OCI-LY7 (cell line): Measurements from ENCODE around the gene TREML4. TPM values are rescaled to one million over a fixed set of nuclear protein-coding genes. Genes with fewer than 3 reads are reported as not detected.
A peak's percentile ranks its signal among the peaks of the same experiment; 100 is the strongest.

ENCODE experiments used
- BruUV-seq: library from RNA; stranded (reverse); fragments of 400-500 nt; replicated peaks from 2 replicates; lab custom pipeline; 2021; lab: Mats Ljungman, UMichigan
- CTCF ChIA-PET: fragments of 300-600 bp; sonication (Branson Sonifier 250); formaldehyde crosslinking; loops from one replicate; lab custom pipeline; 2022; ENCODE audit warnings: antibody characterized with exemption; ENCODE audit not compliant: unreplicated experiment; lab: Charles Lee
- POLR2A ChIA-PET: fragments of 300-600 bp; sonication (Branson Sonifier 250); formaldehyde crosslinking; loops from one replicate; lab custom pipeline; 2022; ENCODE audit warnings: antibody characterized with exemption; lab: Charles Lee
- DNase-seq: peaks from one replicate; pipeline ENCODE4 v3.0.0-alpha.2; 2015; ENCODE audit warnings: low spot score
- H2AFZ ChIP-seq: fragments of 200-600 bp; sonication (generic), shearing (Covaris generic); 2 replicates; pipeline ENCODE4 v1.6.1; 2014; ENCODE audit warnings: mild to moderate bottlenecking, antibody characterized with exemption, low read length, moderate library complexity
- H3K27ac ChIP-seq: fragments of 200-600 bp; sonication (generic); 2 replicates; pipeline ENCODE4 v1.5.1; 2014; ENCODE audit warnings: mixed run types, low read depth, mild to moderate bottlenecking, moderate library complexity, low read length, inconsistent platforms; ENCODE audit not compliant: poor library complexity, severe bottlenecking
- H3K36me3 ChIP-seq: fragments of 200-600 bp; sonication (generic); 2 replicates; pipeline ENCODE4 v1.6.1; 2014; ENCODE audit warnings: mild to moderate bottlenecking, antibody characterized with exemption, low read length, moderate library complexity, mixed read lengths; ENCODE audit not compliant: insufficient read depth
- H3K4me1 ChIP-seq: fragments of 200-600 bp; sonication (generic); 2 replicates; pipeline ENCODE4 v1.5.1; 2014; ENCODE audit warnings: mild to moderate bottlenecking, low read length; ENCODE audit not compliant: insufficient read depth, poor library complexity, severe bottlenecking
- H3K4me2 ChIP-seq: fragments of 200-600 bp; sonication (generic); 2 replicates; pipeline ENCODE4 v1.6.1; 2014; ENCODE audit warnings: mild to moderate bottlenecking, low read length
- H3K4me3 ChIP-seq: fragments of 200-600 bp; sonication (generic); 2 replicates; pipeline ENCODE4 v1.5.1; 2014; ENCODE audit warnings: mild to moderate bottlenecking, low read depth, low read length; ENCODE audit not compliant: poor library complexity, severe bottlenecking
- H3K79me2 ChIP-seq: fragments of 200-600 bp; sonication (generic); 2 replicates; pipeline ENCODE4 v1.6.1; 2016; ENCODE audit warnings: low read depth, mild to moderate bottlenecking, low read length, moderate library complexity, mixed read lengths; ENCODE audit not compliant: insufficient read depth
- H3K9me2 ChIP-seq: fragments of 200-600 bp; sonication (generic); 2 replicates; pipeline ENCODE4 v1.6.1; 2016; ENCODE audit warnings: mild to moderate bottlenecking, low read length, mixed read lengths; ENCODE audit not compliant: insufficient read depth
- H3K9me3 ChIP-seq: fragments of 200-600 bp; sonication (generic); 2 replicates; pipeline ENCODE4 v1.6.1; 2014; ENCODE audit warnings: mild to moderate bottlenecking, mixed run types, low read length, mixed read lengths
- H4K20me1 ChIP-seq: fragments of 200-600 bp; sonication (generic); 2 replicates; pipeline ENCODE4 v1.6.1; 2014; ENCODE audit warnings: mild to moderate bottlenecking, antibody characterized with exemption, low read length, moderate library complexity, mixed read lengths; ENCODE audit not compliant: insufficient read depth
- CTCF ChIP-seq: fragments of 200-600 bp; sonication (generic); conservative IDR thresholded peaks from 2 replicates; pipeline ENCODE4 v1.5.1; 2014; ENCODE audit warnings: mild to moderate bottlenecking, antibody characterized with exemption, low read length, moderate library complexity, mixed read lengths
- EZH2phosphoT487 ChIP-seq: fragments of 200-600 bp; sonication (generic); IDR thresholded peaks from 2 replicates; pipeline ENCODE4 v1.6.1; 2018; ENCODE audit warnings: low read depth, borderline replicate concordance, mild to moderate bottlenecking, mixed run types, antibody characterized with exemption, low read length, moderate library complexity, mixed read lengths
- intact Hi-C: fragments of 100-400 bp; cut with micrococcal nuclease; formaldehyde crosslinking; loops from one replicate; pipeline ENCODE4 v1.10.0; 2022; ENCODE audit not compliant: unreplicated experiment
- total RNA-seq, 2 experiments: library from RNA; depleted of rRNA in 1 of 2; stranded (reverse); fragments of >200 nt in 1 of 2; shearing (Covaris generic) in 1 of 2; gene quantifications; 2 replicates each; pipeline ENCODE4 v1.2.3, GENCODE V29; 2014 to 2022

The TREML4 gene
- total RNA-seq, 2 experiments from 2014 or later, result not detected

DNA sequence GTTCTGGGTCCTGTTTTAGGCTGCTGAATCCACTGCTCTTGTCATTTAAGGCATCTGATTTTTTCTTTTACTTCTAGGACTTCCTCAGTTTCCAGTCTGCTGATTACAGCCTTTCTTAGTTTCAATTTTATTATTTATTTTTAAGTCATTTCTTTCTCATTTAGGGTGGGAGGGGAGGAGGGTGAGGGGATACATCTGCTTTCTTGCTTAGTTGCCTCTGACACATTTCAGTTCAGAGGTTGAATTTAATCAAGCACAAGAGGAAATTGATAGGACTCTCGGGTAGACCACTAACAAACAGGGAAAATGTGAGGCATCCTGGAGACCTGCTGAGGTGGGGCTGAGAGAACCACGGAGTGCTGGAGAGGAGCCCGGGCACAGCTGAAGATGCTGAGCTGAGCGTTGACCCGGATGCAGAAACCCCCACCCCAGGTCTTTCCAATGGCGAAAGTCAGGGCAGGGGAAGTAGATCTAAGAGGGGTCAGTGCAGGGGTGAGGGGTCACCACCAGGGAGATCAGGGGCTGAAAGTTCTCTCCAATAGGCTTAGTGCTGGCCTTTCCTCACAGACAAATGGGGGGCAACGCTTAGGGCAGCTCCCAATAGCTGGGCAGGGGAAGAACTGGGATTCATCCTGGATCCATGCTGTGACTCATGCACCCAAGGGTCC is 19.6 kb upstream of the TREML4 start:
- intact Hi-C loops, result no loop called here
- ChIA-PET CTCF (no interaction called here), POLR2A (interaction anchor here (1.4 kb wide), 1 partner anchor 8 kb away, joined by 3 read pairs; the partner anchor contains the start of gene TREML2)
- H4K20me1 ChIP-seq, result no peaks in the 10 kb centered on the region
- H3K4me1 ChIP-seq, result peaks cover 18% of the 10 kb centered on the region
- BruUV-seq, result no TSS peak
- H3K79me2 ChIP-seq, result no peaks in the 10 kb centered on the region
- no peak for TF ChIP-seq CTCF
- no peaks in the 10 kb centered on the region; the same call in 1 of the 2 replicates for H3K9me3 ChIP-seq
- peak; percentile 27 for DNase-seq
- peak overlapping the region; percentile 51 for H3K4me2 ChIP-seq
- no peak overlapping the region for H2AFZ ChIP-seq
- no peaks in the 10 kb centered on the region for H3K9me2 ChIP-seq
- H3K36me3 ChIP-seq, result no peaks in the 10 kb centered on the region; the same call in 1 of the 2 replicates
- no peak overlapping the region for H3K27ac ChIP-seq
- H3K4me3 ChIP-seq, result no peak overlapping the region

- no TSS peak for BruUV-seq
- TF ChIP-seq CTCF (no peak), EZH2phosphoT487 (no peak)
- Histone ChIP-seq H3K4me3 (no peak overlapping the region), H3K79me2 (no peaks in the 10 kb centered on the region), H3K9me2 (no peaks in the 10 kb centered on the region), H4K20me1 (no peaks in the 10 kb centered on the region), H3K27ac (no peak overlapping the region), H3K4me1 (peaks cover 18% of the 10 kb centered on the region), H2AFZ (no peak overlapping the region), H3K36me3 (no peaks in the 10 kb centered on the region; the same call in 1 of the 2 replicates), H3K4me2 (no peak overlapping the region), H3K9me3 (peaks cover 5% of the 10 kb centered on the region; the same call in 1 of the 2 replicates)
- intact Hi-C loops, result no loop called here
- ChIA-PET POLR2A (interaction anchor here (1.4 kb wide), 1 partner anchor 9 kb away, joined by 3 read pairs; the partner anchor contains the start of gene TREML2), CTCF (no interaction called here)
- no peak for DNase-seq
Observed at GRCh38 chr6:41209547-41210320, 18.4 kb upstream of the TREML4 start.
